GM23338 (cell line): ENCODE measurements around the gene ACO1. TPM values are rescaled to one million over a fixed set of nuclear protein-coding genes. Genes with fewer than 3 reads are reported as not detected.

Experiments used
- ATAC-seq: fragments of 200-7000 bp; cut with Tn5 transposase; 3 replicates; pipeline ENCODE4 v1.9.1; 2020
- DNase-seq: peaks from one replicate; pipeline ENCODE4 v3.0.0-alpha.2; 2015; ENCODE audit warnings: low spot score
- H2AFZ ChIP-seq: fragments of 200-600 bp; sonication (generic); 2 replicates; pipeline ENCODE4 v1.8.0; 2016; ENCODE audit warnings: antibody characterized with exemption, mild to moderate bottlenecking, moderate library complexity
- H3F3A ChIP-seq: fragments of 200-600 bp; sonication (generic); replicated peaks from 2 replicates; pipeline ENCODE4 v1.8.0; 2017; ENCODE audit warnings: antibody characterized with exemption, mixed run types, low read depth
- H3K27ac ChIP-seq: fragments of 200-600 bp; sonication (generic); 2 replicates; pipeline ENCODE4 v1.6.1; 2016; ENCODE audit warnings: low read depth
- H3K27me3 ChIP-seq: fragments of 200-600 bp; sonication (generic); 2 replicates; pipeline ENCODE4 v1.8.0; 2016; ENCODE audit warnings: mild to moderate bottlenecking, mixed run types, moderate library complexity; ENCODE audit not compliant: insufficient read depth
- H3K36me3 ChIP-seq: fragments of 200-600 bp; sonication (generic); 2 replicates; pipeline ENCODE4 v1.8.0; 2016; ENCODE audit warnings: mild to moderate bottlenecking; ENCODE audit not compliant: insufficient read depth
- H3K4me1 ChIP-seq: fragments of 200-600 bp; sonication (generic); 2 replicates; pipeline ENCODE4 v1.8.0; 2016; ENCODE audit warnings: mild to moderate bottlenecking, moderate library complexity; ENCODE audit not compliant: insufficient read depth
- H3K4me2 ChIP-seq: fragments of 200-600 bp; sonication (generic); 2 replicates; pipeline ENCODE4 v1.7.1; 2017; ENCODE audit warnings: mixed run types
- H3K4me3 ChIP-seq: fragments of 200-600 bp; sonication (generic); 2 replicates; pipeline ENCODE4 v1.6.1; 2016; ENCODE audit warnings: mixed run types
- H3K79me2 ChIP-seq: fragments of 200-600 bp; sonication (generic); replicated peaks from 2 replicates; pipeline ENCODE4 v1.8.0; 2017; ENCODE audit warnings: mild to moderate bottlenecking; ENCODE audit not compliant: insufficient read depth
- H3K9me2 ChIP-seq: fragments of 200-600 bp; sonication (generic); 2 replicates; pipeline ENCODE4 v1.8.0; 2017; ENCODE audit not compliant: insufficient read depth
- H4K20me1 ChIP-seq: fragments of 200-600 bp; sonication (generic); replicated peaks from 2 replicates; pipeline ENCODE4 v1.8.0; 2017; ENCODE audit warnings: mild to moderate bottlenecking; ENCODE audit not compliant: insufficient read depth
- H3K27ac Mint-ChIP-seq: 2 replicates; pipeline ENCODE4 v1.8.0; 2020; ENCODE audit warnings: inconsistent platforms, mild to moderate bottlenecking, moderate library complexity, mixed read lengths
- H3K27me3 Mint-ChIP-seq: 3 replicates; pipeline ENCODE4 v1.8.0; 2022; ENCODE audit warnings: low read depth, mild to moderate bottlenecking, moderate library complexity, mixed read lengths, inconsistent platforms; ENCODE audit not compliant: insufficient read depth, poor library complexity
- H3K36me3 Mint-ChIP-seq: 3 replicates; pipeline ENCODE4 v1.8.0; 2021; ENCODE audit warnings: low read depth, mild to moderate bottlenecking, inconsistent platforms, moderate library complexity, mixed read lengths
- H3K4me1 Mint-ChIP-seq: 3 replicates; pipeline ENCODE4 v1.8.0; 2020; ENCODE audit warnings: mild to moderate bottlenecking, inconsistent platforms, mixed read lengths
- H3K4me3 Mint-ChIP-seq: 3 replicates; pipeline ENCODE4 v1.8.0; 2021; ENCODE audit warnings: moderate library complexity, mild to moderate bottlenecking, inconsistent platforms, mixed read lengths
- H3K9me3 Mint-ChIP-seq: 3 replicates; pipeline ENCODE4 v1.8.0; 2020; ENCODE audit warnings: moderate library complexity, mild to moderate bottlenecking, inconsistent platforms, mixed read lengths
- CREB1 ChIP-seq: fragments of 250-450 bp; sonication (Bioruptor Pico); IDR thresholded peaks from 2 replicates; pipeline ENCODE4 v1.5.0; 2020; ENCODE audit warnings: low read depth, mild to moderate bottlenecking, moderate library complexity
- ETS1 ChIP-seq: IDR thresholded peaks from 2 replicates; pipeline ENCODE4 v1.6.1; 2016; ENCODE audit warnings: antibody characterized with exemption
- EZH2 ChIP-seq: fragments of 200-600 bp; sonication (generic); IDR thresholded peaks from one replicate; pipeline ENCODE4 v1.8.0; 2017; ENCODE audit warnings: antibody characterized with exemption, mild to moderate bottlenecking, low read depth; ENCODE audit not compliant: unreplicated experiment
- EZH2phosphoT487 ChIP-seq: fragments of 200-600 bp; sonication (generic); IDR thresholded peaks from one replicate; pipeline ENCODE4 v1.8.1; 2018; ENCODE audit warnings: antibody characterized with exemption; ENCODE audit not compliant: unreplicated experiment
- JUNB ChIP-seq: IDR thresholded peaks from one replicate; pipeline ENCODE4 v1.6.1; 2016; ENCODE audit warnings: antibody characterized with exemption; ENCODE audit not compliant: unreplicated experiment
- NANOG ChIP-seq: IDR thresholded peaks from 2 replicates; pipeline ENCODE4 v1.6.1; 2016; ENCODE audit warnings: antibody characterized with exemption, borderline replicate concordance
- POLR2AphosphoS5 ChIP-seq: IDR thresholded peaks from 2 replicates; pipeline ENCODE4 v1.6.1; 2016; ENCODE audit warnings: antibody characterized with exemption, low read depth
- STAT1 ChIP-seq: IDR thresholded peaks from one replicate; pipeline ENCODE4 v1.6.1; 2016; ENCODE audit warnings: antibody characterized with exemption; ENCODE audit not compliant: unreplicated experiment
- ZNF114 ChIP-seq: fragments of 250-450 bp; sonication (Bioruptor Pico); IDR thresholded peaks from 2 replicates; pipeline ENCODE4 v1.5.0; 2020; ENCODE audit warnings: mild to moderate bottlenecking, moderate library complexity
- ZNF331 ChIP-seq: fragments of 250-450 bp; sonication (Bioruptor Pico); IDR thresholded peaks from 2 replicates; pipeline ENCODE4 v1.5.0; 2020; ENCODE audit warnings: low read depth, mild to moderate bottlenecking, moderate library complexity
- ZNF462 ChIP-seq: fragments of 250-450 bp; sonication (Bioruptor Pico); IDR thresholded peaks from 2 replicates; pipeline ENCODE4 v1.5.0; 2020; ENCODE audit warnings: mild to moderate bottlenecking, moderate library complexity
- polyA plus RNA-seq: library from polyadenylated mRNA; unstranded; fragments of >200 nt; fragmentation: Nextera tagmentation; extraction: Ambion mirVana; gene quantifications from 2 replicates; pipeline ENCODE4 v1.2.1, GENCODE V29; 2016
- total RNA-seq: library from RNA; depleted of rRNA; stranded (reverse); fragments of >200 nt; shearing (Covaris generic); gene quantifications from 2 replicates; pipeline ENCODE4 v1.2.3, GENCODE V29; 2014

Gene ACO1
- total and polyA plus RNA-seq, 2 experiments from 2014 or later: 16.6 to 41.0 TPM

- Histone ChIP-seq H3K79me2 (peaks cover 8% of the 10 kb centered on the region; the same call in 1 of the 2 replicates), H3K36me3 (no peaks in the 10 kb centered on the region), H3K27me3 (peaks cover 30% of the 10 kb centered on the region), H3K4me1 (peaks cover 16% of the 10 kb centered on the region; the same call in 1 of the 2 replicates), H4K20me1 (no peaks in the 10 kb centered on the region; the same call in 1 of the 2 replicates), H3K9me2 (no peaks in the 10 kb centered on the region), H3F3A (no peaks in the 10 kb centered on the region), H3K4me3 (no peak overlapping the region), H3K27ac (no peak overlapping the region), H2AFZ (no peak overlapping the region), H3K4me2 (no peak overlapping the region)
- peaks cover 2% of the 10 kb centered on the region; the same call in 1 of the 3 replicates for H3K9me3 Mint-ChIP-seq
- H3K27me3 Mint-ChIP-seq: peaks cover 12% of the 10 kb centered on the region
- H3K4me3 Mint-ChIP-seq: no peak overlapping the region
- no peak overlapping the region for H3K27ac Mint-ChIP-seq
- ATAC-seq (no peak), DNase-seq (no peak)
- no peaks in the 10 kb centered on the region for H3K36me3 Mint-ChIP-seq
- TF ChIP-seq JUNB: no peak
- no peak for TF ChIP-seq NANOG
- TF ChIP-seq POLR2AphosphoS5: no peak
- TF ChIP-seq EZH2: no peak
- TF ChIP-seq EZH2phosphoT487: no peak
- H3K4me1 Mint-ChIP-seq: peaks cover 20% of the 10 kb centered on the region
Observed at GRCh38 chr9:32380944-32381343, 3.5 kb upstream of the ACO1 start.

- Histone ChIP-seq H3K36me3 (no peaks in the 10 kb centered on the region), H3K9me2 (no peaks in the 10 kb centered on the region), H2AFZ (no peak overlapping the region), H3K27ac (no peak overlapping the region), H3K4me2 (no peak overlapping the region), H3K27me3 (peaks cover 30% of the 10 kb centered on the region), H3F3A (no peaks in the 10 kb centered on the region), H3K79me2 (peaks cover 14% of the 10 kb centered on the region), H3K4me1 (peaks cover 17% of the 10 kb centered on the region; the same call in 1 of the 2 replicates), H4K20me1 (no peaks in the 10 kb centered on the region; the same call in 1 of the 2 replicates), H3K4me3 (no peak overlapping the region)
- no peaks in the 10 kb centered on the region for H3K9me3 Mint-ChIP-seq
- H3K27me3 Mint-ChIP-seq: peaks cover 12% of the 10 kb centered on the region
- H3K36me3 Mint-ChIP-seq: no peaks in the 10 kb centered on the region
- no peak for DNase-seq
- no peak overlapping the region for H3K4me3 Mint-ChIP-seq
- no peak for ATAC-seq
- peaks cover 23% of the 10 kb centered on the region for H3K4me1 Mint-ChIP-seq
- H3K27ac Mint-ChIP-seq: no peak overlapping the region
- TF ChIP-seq CREB1 (CRISPR knock-in tag): no peak
- no peak for TF ChIP-seq ETS1
- TF ChIP-seq ZNF114: no peak
- no peak for TF ChIP-seq JUNB
- no peak for TF ChIP-seq ZNF462 (CRISPR knock-in tag)
- TF ChIP-seq ZNF331 (CRISPR knock-in tag): no peak
- no peak for TF ChIP-seq EZH2phosphoT487
- no peak for TF ChIP-seq EZH2
- TF ChIP-seq NANOG: no peak
- no peak for TF ChIP-seq STAT1
Observed at GRCh38 chr9:32382565-32383320, 1.7 kb upstream of the ACO1 start.
